Vagina (tissue), 2 donors: ENCODE results near the gene DHX58. TPM values are rescaled to one million over a fixed set of nuclear protein-coding genes. Genes with fewer than 3 reads are reported as not detected.
A peak's percentile ranks its signal among the peaks of the same experiment; 100 is the strongest.

Source experiments
- DNase-seq, 2 donors: peaks; one replicate each; pipeline ENCODE4 v3.0.0-alpha.2; 2017; ENCODE audit errors: extremely low spot score in 2 of 2
- H3K27ac ChIP-seq: fragments of 200-600 bp; sonication (generic); one replicate; pipeline ENCODE4 v1.5.1; 2019
- H3K27me3 ChIP-seq: fragments of 200-600 bp; sonication (generic); one replicate; pipeline ENCODE4 v1.5.1; 2019
- H3K36me3 ChIP-seq, 2 donors: fragments of 200-600 bp; sonication (generic); one replicate each; pipeline ENCODE4 v1.5.1; 2017 to 2019
- H3K4me1 ChIP-seq: fragments of 200-600 bp; sonication (generic); one replicate; pipeline ENCODE4 v1.5.1; 2019
- H3K4me3 ChIP-seq, 2 donors: fragments of 200-600 bp; sonication (generic); 1 replicate in 1 of 2; 2 replicates in 1 of 2; pipeline ENCODE4 v1.5.1; 2016 to 2019
- H3K9me3 ChIP-seq: fragments of 200-600 bp; sonication (generic); one replicate; pipeline ENCODE4 v1.5.1; 2019
- CTCF ChIP-seq, 3 experiments: fragments of 450-650 bp in 2 of 3; fragments of 200-600 bp in 1 of 3; sonication (generic) in 1 of 3; IDR thresholded peaks; one replicate each; pipeline ENCODE4 v1.5.1; 2017 to 2019; ENCODE audit warnings: antibody characterized with exemption in 3 of 3, mild to moderate bottlenecking in 2 of 3, moderate library complexity in 2 of 3
- POLR2A ChIP-seq, 2 donors: fragments of 450-650 bp; IDR thresholded peaks; one replicate each; pipeline ENCODE4 v1.6.1; 2017; ENCODE audit warnings: antibody characterized with exemption in 2 of 2, mild to moderate bottlenecking in 2 of 2, moderate library complexity in 2 of 2
- POLR2AphosphoS5 ChIP-seq, 2 donors: sonication (generic); formaldehyde crosslinking; IDR thresholded peaks; one replicate each; pipeline ENCODE4 v1.9.0; 2017; ENCODE audit warnings: antibody characterized with exemption in 2 of 2, mild to moderate bottlenecking in 2 of 2, low read depth in 1 of 2; ENCODE audit not compliant: insufficient read depth in 1 of 2
- intact Hi-C: fragments of 100-400 bp; cut with DNase I; formaldehyde crosslinking; loops from one replicate; pipeline ENCODE4 v1.15.1; 2023
- total RNA-seq: library from RNA; depleted of rRNA; stranded (reverse); fragments of >200 nt; gene quantifications from one replicate; pipeline ENCODE4 v1.2.3, GENCODE V29; 2016

DHX58 gene
- total RNA-seq, 1 donor from 2014 or later = 8.1 TPM

GRCh38 chr17:42133461-42134041 lies 21.0 kb upstream of the DHX58 start:
- no peaks in the 10 kb centered on the region for H3K27me3 ChIP-seq
- H3K4me3 ChIP-seq = no peak overlapping the region
- TF ChIP-seq POLR2AphosphoS5 (IDR thresholded peaks at IDR 0.05; ENCODE audit: insufficient read depth in 1 of 2, low read depth in 1 of 2) = no peak
- TF ChIP-seq POLR2A (IDR thresholded peaks at IDR 0.05) = no peak
- TF ChIP-seq CTCF (IDR thresholded peaks at IDR 0.05) = no peak
- peaks cover 59% of the 10 kb centered on the region for H3K4me1 ChIP-seq
- no peaks in the 10 kb centered on the region for H3K9me3 ChIP-seq
- intact Hi-C loops = no loop called here
- peak overlapping the region; percentile 40 for H3K27ac ChIP-seq
- peaks cover 0 to 23% of the 10 kb centered on the region in 2 donors for H3K36me3 ChIP-seq
- peak in 1 of 2 donors; percentile 67 for DNase-seq

- H3K4me1 ChIP-seq = peaks cover 57% of the 10 kb centered on the region
- H3K36me3 ChIP-seq = peaks cover 0 to 29% of the 10 kb centered on the region in 2 donors
- DNase-seq = no peak
- TF ChIP-seq POLR2AphosphoS5 (IDR thresholded peaks at IDR 0.05; ENCODE audit: insufficient read depth in 1 of 2, low read depth in 1 of 2) = peak in 1 of 2 donors; percentile 46
- no peak for TF ChIP-seq CTCF (IDR thresholded peaks at IDR 0.05)
- H3K9me3 ChIP-seq = no peaks in the 10 kb centered on the region
- no peak overlapping the region for H3K4me3 ChIP-seq
- intact Hi-C loops = no loop called here
- no peaks in the 10 kb centered on the region for H3K27me3 ChIP-seq
- H3K27ac ChIP-seq = peak overlapping the region; percentile 36
These were observed 20.4 kb upstream of the DHX58 start for GRCh38 chr17:42132941-42133340.

GRCh38 chr17:42131981-42132432 lies 19.5 kb upstream of the DHX58 start:
- Histone ChIP-seq H3K4me3 (no peak overlapping the region), H3K36me3 (peaks cover 0 to 39% of the 10 kb centered on the region in 2 donors), H3K4me1 (peaks cover 57% of the 10 kb centered on the region), H3K27me3 (no peaks in the 10 kb centered on the region), H3K27ac (peak overlapping the region; percentile 36), H3K9me3 (no peaks in the 10 kb centered on the region)
- intact Hi-C loops = no loop called here
- TF ChIP-seq CTCF (IDR thresholded peaks at IDR 0.05) (no peak), POLR2A (IDR thresholded peaks at IDR 0.05) (no peak), POLR2AphosphoS5 (IDR thresholded peaks at IDR 0.05; ENCODE audit: insufficient read depth in 1 of 2, low read depth in 1 of 2) (peak in 1 of 2 donors; percentile 80)
- DNase-seq = no peak

GRCh38 chr17:42131232-42131631 lies 18.7 kb upstream of the DHX58 start:
- no peak for DNase-seq
- Histone ChIP-seq H3K4me1 (peaks cover 53% of the 10 kb centered on the region), H3K27me3 (no peaks in the 10 kb centered on the region), H3K4me3 (no peak overlapping the region), H3K9me3 (no peaks in the 10 kb centered on the region), H3K27ac (peak overlapping the region; percentile 22), H3K36me3 (peaks cover 0 to 45% of the 10 kb centered on the region in 2 donors)
- intact Hi-C loops = no loop called here
- TF ChIP-seq CTCF (IDR thresholded peaks at IDR 0.05) = no peak
- TF ChIP-seq POLR2AphosphoS5 (IDR thresholded peaks at IDR 0.05; ENCODE audit: insufficient read depth in 1 of 2, low read depth in 1 of 2) = no peak

- intact Hi-C loops = no loop called here
- Histone ChIP-seq H3K4me3 (no peak overlapping the region), H3K27me3 (no peaks in the 10 kb centered on the region), H3K36me3 (peaks cover 0 to 53% of the 10 kb centered on the region in 2 donors), H3K9me3 (no peaks in the 10 kb centered on the region), H3K4me1 (peaks cover 45% of the 10 kb centered on the region), H3K27ac (peak overlapping the region; percentile 22)
- no peak for DNase-seq
- TF ChIP-seq CTCF (IDR thresholded peaks at IDR 0.05) (no peak), POLR2A (IDR thresholded peaks at IDR 0.05) (no peak), POLR2AphosphoS5 (IDR thresholded peaks at IDR 0.05; ENCODE audit: insufficient read depth in 1 of 2, low read depth in 1 of 2) (no peak)
These were observed 17.9 kb upstream of the DHX58 start for GRCh38 chr17:42130310-42130936.
